Ascending aorta (tissue), 2 donors: ENCODE results near the gene METRN. TPM values are rescaled to one million over a fixed set of nuclear protein-coding genes. Genes with fewer than 3 reads are reported as not detected.

ENCODE experiments used
- DNase-seq, 2 donors: peaks; one replicate each; pipeline ENCODE4 v3.0.0-alpha.2; 2019; ENCODE audit warnings: low spot score in 2 of 2
- H3K27ac ChIP-seq, 2 donors: fragments of 200-600 bp; sonication (generic); one replicate each; pipeline ENCODE4 v1.5.1; 2016 to 2017; ENCODE audit warnings: mild to moderate bottlenecking in 1 of 2
- H3K27me3 ChIP-seq: fragments of 200-600 bp; sonication (generic); one replicate; pipeline ENCODE4 v1.5.1; 2017
- H3K36me3 ChIP-seq, 2 donors: fragments of 200-600 bp; sonication (generic); one replicate each; pipeline ENCODE4 v1.5.1; 2016
- H3K4me1 ChIP-seq, 2 donors: fragments of 200-600 bp; sonication (generic); one replicate each; pipeline ENCODE4 v1.5.1; 2016 to 2017; ENCODE audit warnings: mild to moderate bottlenecking in 1 of 2
- H3K4me3 ChIP-seq, 2 donors: fragments of 200-600 bp; sonication (generic); one replicate each; pipeline ENCODE4 v1.5.1; 2016 to 2017; ENCODE audit warnings: mild to moderate bottlenecking in 1 of 2
- H3K9me3 ChIP-seq, 2 donors: fragments of 200-600 bp; sonication (generic); one replicate each; pipeline ENCODE4 v1.5.1; 2016
- intact Hi-C: fragments of 100-400 bp; cut with DNase I; formaldehyde crosslinking; loops from one replicate; pipeline ENCODE4 v1.15.1; 2023
- total RNA-seq: library from RNA; depleted of rRNA; stranded (reverse); fragments of >200 nt; gene quantifications from one replicate; pipeline ENCODE4 v1.1.0, GENCODE V29; 2016
- TF ChIP-seq, protein P1 (sequence below), 3 experiments: fragments of 200-600 bp in 2 of 3; fragments of 450-650 bp in 1 of 3; sonication (generic) in 2 of 3; IDR thresholded peaks; one replicate each; pipeline ENCODE4 v1.5.1; 2016 to 2019; ENCODE audit warnings: antibody characterized with exemption in 3 of 3, mild to moderate bottlenecking in 1 of 3, moderate library complexity in 1 of 3

The METRN gene
- total RNA-seq, 1 donor from 2014 or later, result 118 TPM

DNA sequence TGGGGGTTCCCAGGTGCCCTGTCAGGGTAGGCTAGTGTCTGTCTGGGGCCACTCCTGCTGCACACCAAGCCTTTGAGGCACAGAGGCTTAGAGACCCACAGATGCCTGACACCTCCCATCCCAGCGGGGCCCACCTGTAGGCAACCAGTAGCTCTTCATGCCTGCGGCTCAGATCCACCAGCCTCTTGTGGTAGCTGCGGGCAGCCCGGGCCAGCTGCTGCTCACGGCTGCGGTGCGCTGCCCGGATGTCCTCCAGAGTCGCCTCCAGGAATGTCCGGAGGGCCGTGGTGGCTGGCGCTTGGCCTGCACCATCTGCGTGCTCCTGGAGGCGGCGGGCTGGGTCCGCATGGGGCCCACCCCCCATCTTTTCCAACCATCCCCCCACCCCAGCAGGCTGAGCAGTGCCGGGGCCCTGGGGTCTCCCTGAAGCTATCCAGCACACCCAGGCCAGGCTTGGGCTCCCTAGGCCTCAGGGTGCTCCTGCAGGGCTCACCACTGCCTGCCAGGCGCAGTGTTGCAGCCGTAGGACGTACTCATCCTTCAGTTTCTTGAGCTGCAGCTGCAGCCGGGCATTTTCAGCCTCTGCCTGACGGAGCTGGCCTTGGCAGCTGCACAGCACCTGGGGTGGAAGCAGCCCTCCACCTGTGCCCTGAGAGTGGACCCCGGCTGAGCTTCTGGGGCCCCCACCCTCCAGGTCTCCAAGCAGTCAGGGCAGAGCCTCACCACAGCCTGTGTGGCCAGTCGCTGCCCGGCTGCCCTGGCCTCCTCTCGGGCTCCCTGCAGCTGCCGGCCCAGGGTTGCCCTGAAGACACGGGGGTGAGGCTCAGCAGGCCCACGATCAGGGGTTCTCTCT lies 9.5 kb downstream of the METRN start:
- Histone ChIP-seq H3K9me3 (no peaks in the 10 kb centered on the region), H3K4me1 (peaks cover 25 to 32% of the 10 kb centered on the region in 2 donors), H3K4me3 (no peak overlapping the region), H3K27me3 (peaks cover 13% of the 10 kb centered on the region), H3K36me3 (no peaks in the 10 kb centered on the region), H3K27ac (no peak overlapping the region)
- TF ChIP-seq, protein P1, sequence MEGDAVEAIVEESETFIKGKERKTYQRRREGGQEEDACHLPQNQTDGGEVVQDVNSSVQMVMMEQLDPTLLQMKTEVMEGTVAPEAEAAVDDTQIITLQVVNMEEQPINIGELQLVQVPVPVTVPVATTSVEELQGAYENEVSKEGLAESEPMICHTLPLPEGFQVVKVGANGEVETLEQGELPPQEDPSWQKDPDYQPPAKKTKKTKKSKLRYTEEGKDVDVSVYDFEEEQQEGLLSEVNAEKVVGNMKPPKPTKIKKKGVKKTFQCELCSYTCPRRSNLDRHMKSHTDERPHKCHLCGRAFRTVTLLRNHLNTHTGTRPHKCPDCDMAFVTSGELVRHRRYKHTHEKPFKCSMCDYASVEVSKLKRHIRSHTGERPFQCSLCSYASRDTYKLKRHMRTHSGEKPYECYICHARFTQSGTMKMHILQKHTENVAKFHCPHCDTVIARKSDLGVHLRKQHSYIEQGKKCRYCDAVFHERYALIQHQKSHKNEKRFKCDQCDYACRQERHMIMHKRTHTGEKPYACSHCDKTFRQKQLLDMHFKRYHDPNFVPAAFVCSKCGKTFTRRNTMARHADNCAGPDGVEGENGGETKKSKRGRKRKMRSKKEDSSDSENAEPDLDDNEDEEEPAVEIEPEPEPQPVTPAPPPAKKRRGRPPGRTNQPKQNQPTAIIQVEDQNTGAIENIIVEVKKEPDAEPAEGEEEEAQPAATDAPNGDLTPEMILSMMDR (IDR thresholded peaks at IDR 0.05), result no peak
- no peak for DNase-seq
- intact Hi-C loops, result no loop called here

DNA sequence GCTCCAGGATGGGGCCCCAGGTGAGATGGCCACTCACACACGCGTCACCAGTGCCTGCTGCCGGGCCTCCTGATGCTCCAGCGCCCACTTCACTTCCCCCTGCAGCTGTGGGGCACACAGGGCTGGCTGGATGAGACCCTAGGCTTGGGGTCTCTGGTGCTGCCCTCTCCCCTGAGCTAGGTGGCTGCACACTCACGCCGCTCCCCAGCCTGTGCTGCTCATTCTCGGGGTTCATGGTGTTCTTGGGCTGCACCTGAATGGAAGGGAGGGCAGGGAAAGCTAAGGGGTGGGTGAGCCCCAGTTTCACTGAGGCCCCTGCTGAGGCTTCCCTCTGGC lies 10.1 kb downstream of the METRN start:
- DNase-seq, result no peak
- intact Hi-C loops, result no loop called here
- TF ChIP-seq, protein P1 (IDR thresholded peaks at IDR 0.05), result no peak
- Histone ChIP-seq H3K9me3 (no peaks in the 10 kb centered on the region), H3K4me1 (peaks cover 23 to 32% of the 10 kb centered on the region in 2 donors), H3K27me3 (peaks cover 13% of the 10 kb centered on the region), H3K4me3 (no peak overlapping the region), H3K36me3 (no peaks in the 10 kb centered on the region), H3K27ac (no peak overlapping the region)

DNA sequence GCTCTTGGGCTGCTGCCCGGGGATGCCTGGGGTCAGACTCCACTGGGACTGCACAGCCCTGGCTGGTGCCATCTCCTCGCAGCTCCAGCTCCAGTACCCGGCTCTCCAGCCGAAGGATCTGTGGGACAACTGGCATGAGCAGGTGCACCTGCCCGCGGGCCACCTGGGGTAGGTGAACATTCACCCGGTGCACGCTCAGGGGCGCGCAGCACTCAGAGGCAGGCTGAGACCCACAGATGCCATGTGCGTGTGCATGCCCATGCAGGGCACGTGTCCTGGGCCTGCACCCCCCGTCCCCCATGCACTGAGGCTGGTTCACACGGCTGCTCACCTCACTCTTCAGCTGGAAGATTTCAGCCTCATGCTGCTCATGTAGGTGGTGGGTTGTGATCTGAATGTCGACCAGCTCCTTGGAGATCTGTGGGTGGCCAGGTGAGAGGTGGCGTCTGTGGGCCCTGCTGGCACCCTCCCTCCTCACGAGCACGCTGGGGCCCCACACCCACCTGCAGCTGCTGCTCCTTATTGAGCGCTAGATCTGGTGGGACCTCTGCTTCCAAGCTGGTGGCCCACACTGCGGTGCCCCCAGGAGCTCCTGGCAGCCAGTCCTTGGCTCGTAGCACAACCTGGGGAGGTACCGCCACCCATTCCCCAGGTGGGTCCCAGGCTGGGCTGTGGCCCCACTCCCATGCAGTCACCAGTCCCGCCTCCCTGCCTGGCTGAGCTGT lies 10.7 kb downstream of the METRN start:
- H3K4me3 ChIP-seq, result no peak overlapping the region
- TF ChIP-seq, protein P1 (IDR thresholded peaks at IDR 0.05), result no peak
- no peak overlapping the region for H3K27ac ChIP-seq
- peaks cover 0 to 4% of the 10 kb centered on the region in 2 donors for H3K36me3 ChIP-seq
- intact Hi-C loops, result no loop called here
- no peak for DNase-seq
- H3K27me3 ChIP-seq, result peaks cover 13% of the 10 kb centered on the region
- H3K9me3 ChIP-seq, result no peaks in the 10 kb centered on the region
- peaks cover 19 to 29% of the 10 kb centered on the region in 2 donors for H3K4me1 ChIP-seq

DNA sequence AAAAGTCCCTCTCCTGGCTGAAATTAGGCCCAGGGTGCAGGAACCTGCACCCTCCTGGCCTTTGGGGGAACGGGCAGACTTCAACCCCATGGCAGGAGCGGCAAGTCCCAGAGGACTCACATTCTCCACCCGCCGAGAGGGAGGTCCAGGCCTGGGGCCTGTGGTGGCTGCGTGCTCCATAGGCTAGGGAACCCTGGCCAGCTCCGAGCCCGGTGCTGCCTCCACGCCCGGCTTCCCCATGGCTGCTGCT lies 11.2 kb downstream of the METRN start:
- peaks cover 0 to 7% of the 10 kb centered on the region in 2 donors for H3K36me3 ChIP-seq
- TF ChIP-seq, protein P1 (IDR thresholded peaks at IDR 0.05), result no peak
- DNase-seq, result no peak
- H3K27ac ChIP-seq, result no peak overlapping the region
- peaks cover 19 to 29% of the 10 kb centered on the region in 2 donors for H3K4me1 ChIP-seq
- no peaks in the 10 kb centered on the region for H3K9me3 ChIP-seq
- H3K4me3 ChIP-seq, result no peak overlapping the region
- intact Hi-C loops, result no loop called here
- peaks cover 13% of the 10 kb centered on the region for H3K27me3 ChIP-seq

DNA sequence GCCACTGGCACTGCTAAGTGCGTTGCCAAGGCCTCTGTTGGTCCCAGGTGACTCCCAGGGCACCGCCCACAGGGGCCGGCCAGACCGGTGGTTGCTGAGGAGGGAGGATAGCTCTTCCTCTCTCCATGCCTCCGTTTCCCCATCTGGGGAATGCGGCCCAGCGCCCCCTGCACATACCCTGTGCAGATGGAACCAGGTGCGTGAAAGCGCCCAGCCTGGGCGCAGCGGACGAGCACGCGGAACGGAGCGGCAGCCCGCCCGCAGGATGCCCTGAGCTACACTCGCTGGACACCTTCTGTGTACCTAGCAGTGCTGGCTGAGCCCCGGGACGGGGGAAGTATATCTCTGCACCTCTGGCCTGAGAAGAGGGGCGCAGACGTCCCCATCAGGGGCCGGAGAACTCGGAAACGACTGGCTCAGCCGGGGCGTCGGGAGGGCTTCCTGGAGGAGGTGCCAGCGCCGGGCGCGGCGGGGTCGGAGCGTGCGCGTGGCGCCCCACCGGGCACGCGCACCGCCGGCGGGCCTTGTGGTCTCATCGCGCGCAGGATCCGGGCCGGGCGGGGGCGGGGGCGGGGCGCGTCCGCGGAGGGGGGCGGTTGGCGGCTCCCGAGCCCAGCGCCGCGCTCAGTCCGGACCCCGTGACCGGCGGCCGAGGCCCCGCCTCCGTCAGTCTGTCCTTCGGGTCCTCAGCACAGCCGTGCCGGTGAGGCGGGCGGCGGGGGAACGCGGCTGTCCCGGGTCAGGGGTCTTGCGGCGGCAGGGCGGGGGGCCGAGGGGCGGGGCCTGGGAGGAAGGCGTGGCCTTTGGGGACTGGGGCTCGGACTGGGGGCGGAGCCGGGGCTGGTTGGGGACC lies 11.7 kb downstream of the METRN start, which contains the start of the genes CCDC78 and HAGHL:
CCDC78 (minus strand) TSS at position 6 of the 853 bp plus-strand sequence. CDS start 76 bp downstream, outside the sequence.
HAGHL (plus strand) TSS at position 669 of the 853 bp plus-strand sequence. CDS start 404 bp downstream, outside the sequence.
- Histone ChIP-seq H3K36me3 (peaks cover 0 to 12% of the 10 kb centered on the region in 2 donors), H3K4me3 (peak within 1 kb of the TSS; percentile 52 to 65), H3K27me3 (peaks cover 13% of the 10 kb centered on the region), H3K9me3 (no peaks in the 10 kb centered on the region), H3K4me1 (peaks cover 19 to 26% of the 10 kb centered on the region in 2 donors), H3K27ac (no peak within 1 kb of the TSS)
- intact Hi-C loops, result no loop called here
- DNase-seq, result no peak
- TF ChIP-seq, protein P1 (IDR thresholded peaks at IDR 0.05), result no peak
